ENCODE measurements around the gene RNASE8. TPM values are rescaled to one million over a fixed set of nuclear protein-coding genes. Genes with fewer than 3 reads are reported as not detected.

The RNASE8 gene
- polyA plus RNA-seq, 3 donors = not detected

DNA sequence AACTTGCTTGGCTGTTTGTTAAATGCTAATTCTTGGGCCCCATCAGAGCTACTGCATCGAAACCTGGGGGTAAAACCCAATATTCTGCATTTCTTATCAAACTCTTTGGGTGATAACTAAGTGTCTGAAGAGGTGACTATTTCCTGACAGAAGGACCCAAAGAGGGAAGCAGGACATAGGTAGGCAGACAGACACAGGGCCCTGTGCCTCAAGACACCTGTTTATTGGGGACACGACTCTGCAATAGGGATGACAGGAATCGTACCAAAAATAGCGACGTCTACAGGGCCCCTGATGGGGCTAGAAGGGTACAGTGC, 32.2 kb downstream of the RNASE8 start:
- no peak for DNase-seq
- no peak overlapping the region for H3K9ac ChIP-seq (ENCODE audit: insufficient read depth, low read length, poor library complexity, severe bottlenecking)
- Mint-ChIP-seq H3K27ac (peak overlapping the region in 5 of 7 donors; percentile 82 to 99 (median 89)), H3K36me3 (peaks cover 36 to 59% of the 10 kb centered on the region in 2 donors), H3K9me3 (peaks cover 0 to 4% (median 2%) of the 10 kb centered on the region in 7 donors), H3K4me1 (peaks cover 39% of the 10 kb centered on the region), H3K27me3 (ENCODE audit: low read depth in 3 of 3) (peaks cover 0 to 4% (median 3%) of the 10 kb centered on the region in 3 donors), H3K4me3 (no peak overlapping the region)
- H3K36me3 ChIP-seq (replicated peaks in 1 of 2; ENCODE audit: control insufficient read depth in 1 of 2, insufficient read depth in 2 of 2, low read length in 2 of 2) = peaks cover 18 to 56% of the 10 kb centered on the region in 2 donors
- H3K4me2 ChIP-seq (replicated peaks; ENCODE audit: extremely low read depth, low read length, poor library complexity, severe bottlenecking) = no peak overlapping the region
- WGBS (ENCODE audit: insufficient coverage) = 100% methylated on average over 2 of the region's 5 CpGs
- H3K9me3 ChIP-seq (replicated peaks in 1 of 2; ENCODE audit: control insufficient read depth in 1 of 2, insufficient read depth in 1 of 2, low read length in 2 of 2) = no peaks in the 10 kb centered on the region
- peaks cover 5% of the 10 kb centered on the region for H3K79me2 ChIP-seq (ENCODE audit: insufficient read depth, low read length)
- no peaks in the 10 kb centered on the region for H3K27me3 ChIP-seq (ENCODE audit: control insufficient read depth in 2 of 2, insufficient read depth in 2 of 2, low read length in 2 of 2)
- H4K20me1 ChIP-seq (ENCODE audit: insufficient read depth, low read length) = peaks cover 12% of the 10 kb centered on the region
- intact Hi-C loops (cut with micrococcal nuclease) = loop anchor here (2.0 to 10.0 kb wide), 3 partner anchors 75 to 405 kb away; partner anchors contain the start of genes ANG (in 1 of the 2) and RNASE4 (in 1 of the 2)
- H3K4me1 ChIP-seq (ENCODE audit: control insufficient read depth in 1 of 2, insufficient read depth in 2 of 2, low read length in 2 of 2) = peaks cover 33 to 44% of the 10 kb centered on the region in 2 donors
- no peak overlapping the region for H2AFZ ChIP-seq (ENCODE audit: insufficient read depth, low read depth, low read length, poor library complexity, severe bottlenecking)
- peak overlapping the region in 1 of 2 donors; percentile 53 for H3K27ac ChIP-seq (ENCODE audit: low read depth in 1 of 2, low read length in 2 of 2)
- H3K4me3 ChIP-seq (replicated peaks in 1 of 3; ENCODE audit: low read depth in 2 of 3, low read length in 3 of 3) = no peak overlapping the region
- TF ChIP-seq, protein P1, sequence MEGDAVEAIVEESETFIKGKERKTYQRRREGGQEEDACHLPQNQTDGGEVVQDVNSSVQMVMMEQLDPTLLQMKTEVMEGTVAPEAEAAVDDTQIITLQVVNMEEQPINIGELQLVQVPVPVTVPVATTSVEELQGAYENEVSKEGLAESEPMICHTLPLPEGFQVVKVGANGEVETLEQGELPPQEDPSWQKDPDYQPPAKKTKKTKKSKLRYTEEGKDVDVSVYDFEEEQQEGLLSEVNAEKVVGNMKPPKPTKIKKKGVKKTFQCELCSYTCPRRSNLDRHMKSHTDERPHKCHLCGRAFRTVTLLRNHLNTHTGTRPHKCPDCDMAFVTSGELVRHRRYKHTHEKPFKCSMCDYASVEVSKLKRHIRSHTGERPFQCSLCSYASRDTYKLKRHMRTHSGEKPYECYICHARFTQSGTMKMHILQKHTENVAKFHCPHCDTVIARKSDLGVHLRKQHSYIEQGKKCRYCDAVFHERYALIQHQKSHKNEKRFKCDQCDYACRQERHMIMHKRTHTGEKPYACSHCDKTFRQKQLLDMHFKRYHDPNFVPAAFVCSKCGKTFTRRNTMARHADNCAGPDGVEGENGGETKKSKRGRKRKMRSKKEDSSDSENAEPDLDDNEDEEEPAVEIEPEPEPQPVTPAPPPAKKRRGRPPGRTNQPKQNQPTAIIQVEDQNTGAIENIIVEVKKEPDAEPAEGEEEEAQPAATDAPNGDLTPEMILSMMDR (IDR thresholded peaks at IDR 0.05) = no peak

DNA sequence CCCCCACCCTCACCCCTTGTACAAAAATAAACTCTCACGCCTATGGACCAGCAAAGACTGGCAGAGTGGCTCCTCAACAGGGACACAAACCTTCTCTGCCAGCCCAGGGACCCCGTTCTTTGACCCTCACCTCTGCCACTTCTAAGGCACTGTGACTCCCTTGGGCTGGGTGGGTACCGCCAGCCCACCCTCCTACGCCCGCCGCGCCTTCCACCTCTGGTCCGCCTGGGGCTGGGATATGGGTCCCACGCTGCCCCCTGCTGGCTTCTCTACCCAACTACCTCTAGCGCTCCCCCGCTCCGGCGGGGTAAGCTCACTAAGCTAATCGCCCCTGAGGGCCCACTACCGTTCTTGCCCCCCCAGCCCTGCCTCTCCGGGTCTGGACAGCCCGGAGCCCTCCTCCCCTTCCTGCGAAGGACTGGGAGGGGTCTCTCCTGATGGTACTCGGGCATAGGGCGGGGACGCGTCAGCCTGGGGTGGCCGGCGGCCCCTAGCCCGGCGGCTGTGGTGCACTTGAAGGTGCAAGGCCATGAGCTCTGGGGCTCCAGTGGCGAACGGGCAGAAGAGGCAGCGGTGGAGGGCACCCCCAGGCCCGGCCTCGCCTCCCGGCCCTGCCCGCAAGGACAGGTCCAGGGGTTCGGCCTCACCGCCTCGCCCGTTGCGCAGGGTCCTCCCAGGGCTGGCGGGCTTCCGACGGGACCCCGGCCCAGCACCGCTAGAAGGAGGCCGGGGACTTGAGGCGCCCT, 32.7 kb downstream of the RNASE8 start:
- Mint-ChIP-seq H3K27ac (peak overlapping the region in 5 of 7 donors; percentile 49 to 96 (median 63)), H3K4me3 (no peak overlapping the region), H3K36me3 (peaks cover 35 to 56% of the 10 kb centered on the region in 2 donors), H3K9me3 (peaks cover 0 to 4% (median 2%) of the 10 kb centered on the region in 7 donors), H3K4me1 (peaks cover 34% of the 10 kb centered on the region), H3K27me3 (ENCODE audit: low read depth in 3 of 3) (peaks cover 0 to 3% (median 3%) of the 10 kb centered on the region in 3 donors)
- no peak overlapping the region for H3K4me3 ChIP-seq (replicated peaks in 1 of 3; ENCODE audit: low read depth in 2 of 3, low read length in 3 of 3)
- H3K4me1 ChIP-seq (ENCODE audit: control insufficient read depth in 1 of 2, insufficient read depth in 2 of 2, low read length in 2 of 2) = peaks cover 27 to 38% of the 10 kb centered on the region in 2 donors
- H3K27me3 ChIP-seq (ENCODE audit: control insufficient read depth in 2 of 2, insufficient read depth in 2 of 2, low read length in 2 of 2) = no peaks in the 10 kb centered on the region
- H3K36me3 ChIP-seq (replicated peaks in 1 of 2; ENCODE audit: control insufficient read depth in 1 of 2, insufficient read depth in 2 of 2, low read length in 2 of 2) = peaks cover 14 to 52% of the 10 kb centered on the region in 2 donors
- H3K79me2 ChIP-seq (ENCODE audit: insufficient read depth, low read length) = peaks cover 5% of the 10 kb centered on the region
- 96% methylated on average over 44 of the region's 45 CpGs for WGBS (ENCODE audit: insufficient coverage)
- H2AFZ ChIP-seq (ENCODE audit: insufficient read depth, low read depth, low read length, poor library complexity, severe bottlenecking) = no peak overlapping the region
- intact Hi-C loops (cut with micrococcal nuclease) = loop anchor here (2.0 to 10.0 kb wide), 3 partner anchors 76 to 406 kb away; partner anchors contain the start of genes ANG (in 1 of the 2) and RNASE4 (in 1 of the 2)
- no peak for DNase-seq
- TF ChIP-seq, protein P1 (IDR thresholded peaks at IDR 0.05) = peak; percentile 74
- H3K4me2 ChIP-seq (replicated peaks; ENCODE audit: extremely low read depth, low read length, poor library complexity, severe bottlenecking) = no peak overlapping the region
- H3K27ac ChIP-seq (ENCODE audit: low read depth in 1 of 2, low read length in 2 of 2) = peak overlapping the region in 1 of 2 donors; percentile 53
- H3K9me3 ChIP-seq (replicated peaks in 1 of 2; ENCODE audit: control insufficient read depth in 1 of 2, insufficient read depth in 1 of 2, low read length in 2 of 2) = no peaks in the 10 kb centered on the region
- no peak overlapping the region for H3K9ac ChIP-seq (ENCODE audit: insufficient read depth, low read length, poor library complexity, severe bottlenecking)
- H4K20me1 ChIP-seq (ENCODE audit: insufficient read depth, low read length) = peaks cover 12% of the 10 kb centered on the region

Data from CD14-positive monocyte (primary cell).